Measurements from ENCODE around the gene DSCAML1.

DSCAML1 gene

DNA sequence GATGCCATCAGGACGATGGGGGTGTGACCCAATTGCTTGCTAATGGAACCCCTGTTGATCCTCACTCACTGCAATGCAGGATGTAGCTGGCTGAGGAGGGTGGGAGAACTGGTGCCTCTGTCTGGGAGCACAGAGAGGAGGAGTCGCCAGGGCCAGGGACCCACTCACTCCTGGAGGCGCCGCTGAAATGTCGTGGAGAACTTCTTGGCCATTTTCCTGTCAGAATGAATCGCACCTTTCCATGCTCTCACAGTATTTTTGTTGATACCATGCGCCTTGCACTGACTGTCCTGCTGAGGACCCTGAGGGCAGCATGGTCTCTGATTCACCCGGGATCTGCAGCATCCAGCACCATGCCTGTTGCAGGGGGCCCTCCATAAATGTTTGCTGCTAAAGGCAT, 211.4 kb downstream of the DSCAML1 start:
- Histone ChIP-seq H3K27me3 (ENCODE audit: control insufficient read depth, insufficient read depth, low read length) (peaks cover 5% of the 10 kb centered on the region), H3K9me3 (ENCODE audit: control insufficient read depth, insufficient read depth, low read length) (no peaks in the 10 kb centered on the region), H3K36me3 (ENCODE audit: control insufficient read depth, insufficient read depth, low read length) (no peaks in the 10 kb centered on the region), H3K4me1 (ENCODE audit: control insufficient read depth, insufficient read depth, low read length) (peaks cover 2% of the 10 kb centered on the region; the same call in 1 of the 2 replicates), H3K4me3 (ENCODE audit: low read length) (no peak overlapping the region), H3K27ac (ENCODE audit: low read length) (no peak overlapping the region)
- DNase-seq (ENCODE audit: low read depth, low spot score) = no peak
- no CpG with 5 or more reads among the region's 8 CpGs for WGBS (ENCODE audit: insufficient coverage, insufficient read length)

DNA sequence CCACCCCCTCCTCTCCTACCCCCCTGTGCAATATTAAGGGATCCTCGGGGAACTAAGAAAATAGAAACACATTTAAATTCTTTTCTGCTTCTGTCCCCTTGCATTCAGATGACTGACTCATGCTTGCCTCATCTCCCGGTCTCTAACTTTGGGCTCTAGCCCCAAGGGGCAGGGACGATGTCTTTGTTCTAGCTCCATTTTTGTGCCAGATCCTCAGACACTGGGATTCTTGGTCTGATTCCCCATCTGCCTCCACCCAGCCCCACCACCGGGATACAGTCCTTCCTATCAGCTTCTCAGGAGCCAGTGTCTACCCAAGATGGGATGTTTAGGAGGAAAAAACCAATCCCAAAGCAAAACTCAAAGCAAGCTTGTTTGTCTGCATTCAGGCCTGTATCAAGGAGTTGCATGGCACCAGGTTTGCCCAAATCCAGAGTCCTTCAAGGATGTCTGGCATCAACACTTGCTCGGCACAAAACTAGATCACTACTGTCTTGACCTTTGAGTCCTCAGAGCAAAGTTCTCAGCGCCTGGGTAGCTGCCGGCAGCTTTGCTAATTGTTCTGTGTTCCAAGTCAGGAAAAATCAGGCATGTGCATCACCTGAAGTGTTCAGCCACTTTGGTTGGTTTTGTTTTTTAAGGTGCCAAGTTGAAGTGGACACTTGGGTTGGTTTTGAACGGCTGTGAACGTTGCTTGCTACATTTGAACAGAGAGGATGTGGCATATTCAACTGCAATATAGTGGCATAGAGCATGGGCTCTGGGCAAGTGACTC, 212.8 kb downstream of the DSCAML1 start:
- H3K4me3 ChIP-seq (ENCODE audit: low read length) = no peak overlapping the region
- H3K9me3 ChIP-seq (ENCODE audit: control insufficient read depth, insufficient read depth, low read length) = no peaks in the 10 kb centered on the region
- peaks cover 5% of the 10 kb centered on the region for H3K27me3 ChIP-seq (ENCODE audit: control insufficient read depth, insufficient read depth, low read length)
- DNase-seq (ENCODE audit: low read depth, low spot score) = no peak
- H3K4me1 ChIP-seq (ENCODE audit: control insufficient read depth, insufficient read depth, low read length) = peaks cover 2% of the 10 kb centered on the region; the same call in 1 of the 2 replicates
- WGBS (ENCODE audit: insufficient coverage, insufficient read length) = no CpG with 5 or more reads among the region's 9 CpGs
- no peak overlapping the region for H3K27ac ChIP-seq (ENCODE audit: low read length)
- no peaks in the 10 kb centered on the region for H3K36me3 ChIP-seq (ENCODE audit: control insufficient read depth, insufficient read depth, low read length)

DNA sequence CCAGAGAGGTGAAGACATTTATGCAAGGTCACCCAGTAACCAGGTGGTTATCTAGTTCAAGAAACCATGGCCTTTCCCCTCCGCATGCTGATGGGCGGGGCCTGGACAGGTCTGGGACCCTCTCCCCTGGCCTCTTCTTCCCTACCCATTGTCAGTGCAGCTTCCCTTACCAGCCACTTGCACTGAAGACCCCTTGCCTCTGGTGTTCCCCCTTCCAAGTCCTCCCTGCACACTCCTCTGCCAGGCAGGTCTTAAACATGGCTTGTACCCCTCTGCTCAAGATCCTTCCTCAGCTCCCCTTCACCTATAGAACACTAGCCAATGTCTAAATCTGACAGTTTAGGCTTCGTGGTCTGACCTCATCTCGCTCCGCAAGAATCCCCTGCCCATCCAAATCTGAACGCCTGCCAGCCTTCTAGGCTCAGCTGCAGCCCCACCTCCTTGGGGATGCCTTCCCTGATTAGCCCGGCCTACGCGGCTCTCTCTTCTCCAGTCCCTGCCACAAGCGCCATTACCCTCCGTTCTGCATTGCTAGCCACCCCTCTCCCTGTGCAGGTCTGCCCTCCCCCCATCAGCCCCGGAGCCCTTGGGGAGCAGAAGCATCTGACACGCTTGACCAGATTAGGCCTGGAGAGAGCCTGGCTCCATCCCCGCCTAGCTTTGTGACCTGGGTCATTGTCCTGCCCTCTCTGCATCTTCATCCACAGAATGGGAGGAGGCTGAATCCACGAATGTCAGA, 213.8 kb downstream of the DSCAML1 start:
- Histone ChIP-seq H3K9me3 (ENCODE audit: control insufficient read depth, insufficient read depth, low read length) (no peaks in the 10 kb centered on the region), H3K27ac (ENCODE audit: low read length) (no peak overlapping the region), H3K4me3 (ENCODE audit: low read length) (no peak overlapping the region), H3K4me1 (ENCODE audit: control insufficient read depth, insufficient read depth, low read length) (peaks cover 2% of the 10 kb centered on the region; the same call in 1 of the 2 replicates), H3K36me3 (ENCODE audit: control insufficient read depth, insufficient read depth, low read length) (no peaks in the 10 kb centered on the region), H3K27me3 (ENCODE audit: control insufficient read depth, insufficient read depth, low read length) (peaks cover 5% of the 10 kb centered on the region)
- WGBS (ENCODE audit: insufficient coverage, insufficient read length) = no CpG with 5 or more reads among the region's 15 CpGs
- DNase-seq (ENCODE audit: low read depth, low spot score) = no peak

DNA sequence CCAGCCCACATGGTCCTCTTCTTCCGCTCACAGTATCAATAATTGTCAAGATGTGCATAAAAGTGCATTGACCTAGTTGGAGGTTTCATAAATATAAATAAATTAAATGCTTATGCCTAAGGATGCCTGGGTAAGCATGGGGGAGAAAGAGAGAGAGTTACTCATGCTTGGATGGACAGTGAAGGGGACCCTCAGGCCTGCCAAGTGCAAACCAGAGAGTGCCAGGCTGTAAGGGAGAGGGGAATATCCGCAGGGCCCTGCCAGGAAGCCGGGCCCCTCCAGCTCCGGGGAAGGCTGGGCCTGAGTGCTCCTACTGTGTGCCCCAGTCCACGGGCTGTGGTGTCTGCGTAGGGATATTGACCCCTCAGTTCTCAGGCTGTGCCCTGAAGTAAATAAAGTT, 214.6 kb downstream of the DSCAML1 start:
- DNase-seq (ENCODE audit: low read depth, low spot score) = no peak
- WGBS (ENCODE audit: insufficient coverage, insufficient read length) = no CpG with 5 or more reads among the region's 6 CpGs
- H3K27me3 ChIP-seq (ENCODE audit: control insufficient read depth, insufficient read depth, low read length) = peaks cover 5% of the 10 kb centered on the region
- H3K27ac ChIP-seq (ENCODE audit: low read length) = no peak overlapping the region
- H3K36me3 ChIP-seq (ENCODE audit: control insufficient read depth, insufficient read depth, low read length) = no peaks in the 10 kb centered on the region
- H3K9me3 ChIP-seq (ENCODE audit: control insufficient read depth, insufficient read depth, low read length) = no peaks in the 10 kb centered on the region
- H3K4me3 ChIP-seq (ENCODE audit: low read length) = no peak overlapping the region
- peaks cover 2% of the 10 kb centered on the region; the same call in 1 of the 2 replicates for H3K4me1 ChIP-seq (ENCODE audit: control insufficient read depth, insufficient read depth, low read length)

DNA sequence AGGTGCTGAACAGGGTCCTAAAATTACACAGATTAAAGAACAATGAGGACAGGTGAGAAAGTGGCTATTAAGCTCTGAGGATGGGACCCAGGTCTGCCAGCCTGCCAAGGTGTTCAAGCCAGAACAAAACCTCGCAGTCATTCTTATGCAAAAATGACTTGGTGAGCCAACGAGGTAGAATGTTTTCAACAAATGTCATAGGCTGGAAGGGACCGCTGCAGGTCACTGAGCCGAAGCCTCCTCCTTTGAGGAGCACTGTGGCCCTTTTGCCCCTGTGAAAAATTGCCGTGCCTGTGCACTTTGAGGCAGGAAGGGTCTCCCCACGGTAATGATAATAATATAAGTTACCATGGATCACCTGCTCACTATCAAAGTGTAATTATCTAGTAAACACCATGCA, 216.2 kb downstream of the DSCAML1 start:
- peaks cover 5% of the 10 kb centered on the region for H3K27me3 ChIP-seq (ENCODE audit: control insufficient read depth, insufficient read depth, low read length)
- WGBS (ENCODE audit: insufficient coverage, insufficient read length) = no CpG with 5 or more reads among the region's 6 CpGs

DNA sequence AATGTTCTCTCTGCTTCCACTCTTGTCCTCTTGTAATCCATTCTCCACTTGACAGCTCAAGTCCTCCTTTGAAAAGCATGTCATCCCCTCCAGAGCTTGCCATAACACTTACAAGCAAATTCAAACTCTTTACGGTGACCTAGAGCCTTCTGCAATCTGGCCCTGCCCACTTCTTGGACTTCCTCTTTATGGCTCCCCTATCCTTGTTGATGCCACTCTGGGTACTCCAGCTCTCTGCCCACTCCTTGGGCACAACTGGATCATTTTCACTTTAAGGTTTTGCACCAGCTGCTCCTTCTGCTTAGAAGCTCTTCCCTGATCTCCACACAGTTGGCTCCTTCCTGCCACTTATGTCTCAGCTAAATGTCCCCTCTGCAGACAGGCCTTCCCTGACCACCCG, 217.9 kb downstream of the DSCAML1 start:
- no peak overlapping the region for H3K4me3 ChIP-seq (ENCODE audit: low read length)
- no peaks in the 10 kb centered on the region for H3K9me3 ChIP-seq (ENCODE audit: control insufficient read depth, insufficient read depth, low read length)
- no peaks in the 10 kb centered on the region; the same call in 1 of the 2 replicates for H3K27me3 ChIP-seq (ENCODE audit: control insufficient read depth, insufficient read depth, low read length)
- no peak overlapping the region for H3K27ac ChIP-seq (ENCODE audit: low read length)
- no peak for DNase-seq (ENCODE audit: low read depth, low spot score)
- H3K36me3 ChIP-seq (ENCODE audit: control insufficient read depth, insufficient read depth, low read length) = no peaks in the 10 kb centered on the region
- no CpG with 5 or more reads among the region's 2 CpGs for WGBS (ENCODE audit: insufficient coverage, insufficient read length)
- H3K4me1 ChIP-seq (ENCODE audit: control insufficient read depth, insufficient read depth, low read length) = peaks cover 1% of the 10 kb centered on the region; the same call in 1 of the 2 replicates

More for the DNA sequence above, 216.2 kb downstream of the DSCAML1 start:
- Histone ChIP-seq H3K4me1 (ENCODE audit: control insufficient read depth, insufficient read depth, low read length) (peaks cover 2% of the 10 kb centered on the region; the same call in 1 of the 2 replicates), H3K36me3 (ENCODE audit: control insufficient read depth, insufficient read depth, low read length) (no peaks in the 10 kb centered on the region), H3K9me3 (ENCODE audit: control insufficient read depth, insufficient read depth, low read length) (no peaks in the 10 kb centered on the region), H3K27ac (ENCODE audit: low read length) (no peak overlapping the region), H3K4me3 (ENCODE audit: low read length) (no peak overlapping the region)
- no peak for DNase-seq (ENCODE audit: low read depth, low spot score)

DNA sequence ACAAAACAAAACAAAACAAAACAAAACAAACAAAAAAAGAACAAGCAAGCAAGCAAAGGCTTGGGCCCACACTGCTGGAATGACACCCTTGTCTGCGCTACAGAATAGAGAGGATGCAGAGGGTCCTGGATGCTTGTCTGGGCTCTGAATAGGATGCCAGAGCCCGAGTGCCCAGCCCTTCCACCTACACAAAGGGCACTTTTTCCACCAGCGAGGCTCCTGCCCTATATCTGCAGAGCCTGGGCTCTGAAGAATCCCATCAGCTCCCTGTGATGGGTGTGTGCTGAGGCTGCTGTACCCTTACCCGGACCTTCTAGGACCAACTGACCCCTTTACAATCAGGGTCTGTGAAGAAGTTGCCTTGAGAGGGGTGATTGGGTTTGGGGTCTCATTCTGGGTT, 221.2 kb downstream of the DSCAML1 start:
- H3K27ac ChIP-seq (ENCODE audit: low read length) = no peak overlapping the region
- H3K27me3 ChIP-seq (ENCODE audit: control insufficient read depth, insufficient read depth, low read length) = no peaks in the 10 kb centered on the region
- no peak overlapping the region for H3K4me3 ChIP-seq (ENCODE audit: low read length)
- no peaks in the 10 kb centered on the region for H3K9me3 ChIP-seq (ENCODE audit: control insufficient read depth, insufficient read depth, low read length)
- H3K36me3 ChIP-seq (ENCODE audit: control insufficient read depth, insufficient read depth, low read length) = no peaks in the 10 kb centered on the region
- DNase-seq (ENCODE audit: low read depth, low spot score) = no peak
- no peaks in the 10 kb centered on the region for H3K4me1 ChIP-seq (ENCODE audit: control insufficient read depth, insufficient read depth, low read length)
- no CpG with 5 or more reads among the region's 4 CpGs for WGBS (ENCODE audit: insufficient coverage, insufficient read length)

DNA sequence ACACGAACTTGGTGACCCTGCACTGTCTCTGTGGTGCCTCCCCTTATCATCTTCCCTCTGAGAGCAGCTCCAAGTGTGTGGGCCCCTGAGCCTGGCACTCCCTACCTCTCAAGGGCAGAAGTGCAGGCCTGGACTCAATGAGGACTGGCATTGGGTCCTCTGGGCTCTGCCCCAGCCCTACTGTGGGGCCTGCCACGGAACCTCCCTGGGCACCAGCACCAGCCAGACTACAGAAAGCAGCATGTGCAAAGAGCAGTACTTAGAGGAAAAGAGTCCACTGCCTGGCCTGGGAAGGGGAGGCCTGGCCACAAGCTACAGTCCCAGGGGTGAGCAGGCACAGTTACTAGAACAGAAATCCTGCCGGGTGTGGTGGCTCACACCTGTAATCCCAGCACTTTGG, 222.5 kb downstream of the DSCAML1 start:
- Histone ChIP-seq H3K27me3 (ENCODE audit: control insufficient read depth, insufficient read depth, low read length) (no peaks in the 10 kb centered on the region), H3K4me1 (ENCODE audit: control insufficient read depth, insufficient read depth, low read length) (no peaks in the 10 kb centered on the region), H3K36me3 (ENCODE audit: control insufficient read depth, insufficient read depth, low read length) (no peaks in the 10 kb centered on the region), H3K4me3 (ENCODE audit: low read length) (no peak overlapping the region), H3K27ac (ENCODE audit: low read length) (no peak overlapping the region), H3K9me3 (ENCODE audit: control insufficient read depth, insufficient read depth, low read length) (no peaks in the 10 kb centered on the region)
- WGBS (ENCODE audit: insufficient coverage, insufficient read length) = no CpG with 5 or more reads among the region's 3 CpGs
- no peak for DNase-seq (ENCODE audit: low read depth, low spot score)

DNA sequence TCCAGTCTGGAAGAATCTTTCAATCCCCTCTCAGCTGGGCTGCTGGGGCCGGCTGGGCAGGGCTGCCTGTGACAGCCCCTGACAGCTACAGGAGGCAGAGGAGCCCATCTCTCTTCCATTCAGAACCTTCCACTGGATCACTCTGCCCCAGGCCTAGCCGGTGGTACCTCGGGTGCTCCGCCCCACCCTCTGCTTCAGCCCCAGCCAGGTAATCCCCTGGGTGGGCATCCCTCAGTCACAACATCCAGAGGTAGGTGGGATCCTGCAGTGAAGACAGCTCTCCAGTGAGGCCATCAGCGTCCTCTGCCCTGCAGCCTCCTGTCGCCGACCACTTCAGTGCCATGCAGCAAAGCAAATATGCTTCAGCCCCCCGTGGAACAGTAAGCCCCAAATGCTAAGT, 223.7 kb downstream of the DSCAML1 start:
- DNase-seq (ENCODE audit: low read depth, low spot score) = no peak
- Histone ChIP-seq H3K4me3 (ENCODE audit: low read length) (no peak overlapping the region), H3K36me3 (ENCODE audit: control insufficient read depth, insufficient read depth, low read length) (no peaks in the 10 kb centered on the region), H3K9me3 (ENCODE audit: control insufficient read depth, insufficient read depth, low read length) (no peaks in the 10 kb centered on the region), H3K4me1 (ENCODE audit: control insufficient read depth, insufficient read depth, low read length) (no peaks in the 10 kb centered on the region), H3K27ac (ENCODE audit: low read length) (no peak overlapping the region), H3K27me3 (ENCODE audit: control insufficient read depth, insufficient read depth, low read length) (no peaks in the 10 kb centered on the region)
- no CpG with 5 or more reads among the region's 8 CpGs for WGBS (ENCODE audit: insufficient coverage, insufficient read length)

DNA sequence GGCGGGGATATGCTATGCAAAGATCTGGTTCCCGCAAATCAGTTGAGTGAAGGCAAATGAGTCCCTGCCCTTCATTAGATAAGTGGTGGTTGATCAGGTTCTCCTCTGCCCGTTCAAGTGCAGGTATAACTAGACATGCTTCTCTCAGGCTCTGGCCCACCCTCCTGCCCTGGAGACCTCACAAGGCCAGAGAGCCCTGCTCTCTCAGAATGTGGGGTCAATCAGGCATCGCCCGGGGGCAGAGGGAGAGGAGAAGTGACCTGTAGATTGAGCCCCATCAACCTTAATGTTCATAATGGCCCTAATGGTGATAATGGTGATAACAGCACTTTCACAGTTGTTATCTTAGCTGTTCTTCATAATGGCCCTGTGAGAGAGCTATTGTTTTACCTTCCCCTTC, 224.3 kb downstream of the DSCAML1 start:
- no peak for DNase-seq (ENCODE audit: low read depth, low spot score)
- no peaks in the 10 kb centered on the region for H3K36me3 ChIP-seq (ENCODE audit: control insufficient read depth, insufficient read depth, low read length)
- whole genome bisulfite sequencing (ENCODE audit: insufficient coverage, insufficient read length) = no CpG with 5 or more reads among the region's 5 CpGs
- no peaks in the 10 kb centered on the region for H3K4me1 ChIP-seq (ENCODE audit: control insufficient read depth, insufficient read depth, low read length)
- no peak overlapping the region for H3K4me3 ChIP-seq (ENCODE audit: low read length)
- H3K27me3 ChIP-seq (ENCODE audit: control insufficient read depth, insufficient read depth, low read length) = no peaks in the 10 kb centered on the region
- no peaks in the 10 kb centered on the region for H3K9me3 ChIP-seq (ENCODE audit: control insufficient read depth, insufficient read depth, low read length)
- H3K27ac ChIP-seq (ENCODE audit: low read length) = no peak overlapping the region

All from iPS DF 6.9 (cell line).